Stimulated activated effector memory CD8-positive, alpha-beta T cell treated with anti-CD3 and anti-CD28 coated beads, Interleukin-12 subunit alpha, Interleukin-12 subunit beta, amount 100 ng/mL, for 72 hours (primary cell): ENCODE measurements around the gene DENND1C.

ENCODE experiments used
- ATAC-seq: fragments of 150-1000 bp; cut with Tn5 transposase; 2 replicates; pipeline ENCODE4 v1.10.0; 2021
- DNase-seq, 2 donors: peaks; one replicate each; pipeline ENCODE4 v3.0.0; 2021 to 2022; ENCODE audit warnings: low spot score in 2 of 2
- H3K27ac Mint-ChIP-seq: one replicate; pipeline ENCODE4 v1.8.0; 2022; ENCODE audit warnings: mild to moderate bottlenecking, mixed read lengths
- H3K36me3 Mint-ChIP-seq: one replicate; pipeline ENCODE4 v1.8.0; 2022; ENCODE audit warnings: mild to moderate bottlenecking, mixed read lengths
- H3K4me1 Mint-ChIP-seq: one replicate; pipeline ENCODE4 v1.8.0; 2022; ENCODE audit warnings: mixed read lengths
- H3K4me3 Mint-ChIP-seq: one replicate; pipeline ENCODE4 v1.8.0; 2022; ENCODE audit warnings: mild to moderate bottlenecking, mixed read lengths
- H3K9me3 Mint-ChIP-seq: one replicate; pipeline ENCODE4 v1.8.0; 2022; ENCODE audit warnings: mixed read lengths

The DENND1C gene

DNA sequence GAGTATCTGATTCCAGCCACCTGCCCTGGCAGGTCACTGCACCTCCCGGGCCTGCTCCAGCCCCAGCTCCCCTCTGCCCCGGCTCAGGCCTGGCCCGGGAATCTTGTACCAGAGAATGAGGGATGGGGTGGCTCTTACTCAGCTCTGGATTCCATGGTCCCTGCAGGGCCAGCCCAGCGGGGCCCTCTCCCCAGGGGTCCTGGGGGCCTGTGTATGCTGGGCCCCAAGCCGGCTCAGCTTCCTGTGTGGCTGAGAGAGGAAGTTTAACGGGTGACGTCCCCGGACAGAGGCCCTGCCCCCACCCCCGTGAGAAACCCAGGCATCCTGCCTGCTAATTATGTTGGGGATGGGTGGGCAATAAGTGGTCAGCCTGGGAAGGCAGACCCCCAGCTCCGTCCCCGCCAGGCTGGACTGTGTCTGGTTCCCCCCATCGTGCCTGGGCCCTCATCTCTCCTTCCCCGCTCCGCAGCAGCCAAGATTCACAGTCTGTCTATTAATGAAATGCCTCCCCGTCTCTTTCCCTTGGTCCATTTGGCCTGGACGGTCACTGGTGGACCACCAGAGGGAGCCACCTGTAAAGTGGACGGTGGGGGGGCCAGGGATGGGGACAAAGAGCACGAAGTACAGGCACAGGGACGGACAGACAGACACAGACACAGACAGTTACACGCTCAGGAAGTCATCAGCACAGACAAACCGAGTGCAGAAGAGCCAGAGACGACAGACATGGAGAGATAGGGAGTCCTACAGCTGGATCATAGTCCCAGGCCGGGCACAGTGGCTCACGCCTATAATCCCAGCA, at the start of gene DENND1C:
Gene DENND1C (minus strand): TSS at position 247 of the 802 bp plus-strand sequence. CDS start 92 bp downstream, at position 155.
- DNase-seq, result peak; percentile 58 to 85
- Mint-ChIP-seq H3K27ac (peak within 1 kb of the TSS; percentile 98), H3K4me1 (peaks cover 41% of the 10 kb centered on the region), H3K9me3 (no peaks in the 10 kb centered on the region), H3K4me3 (peak within 1 kb of the TSS; percentile 79), H3K36me3 (peaks cover 17% of the 10 kb centered on the region)
- ATAC-seq, result peak; percentile 90

GRCh38 chr19:6530386-6531162, 49.0 kb upstream of the DENND1C start, which contains the start of gene TNFSF9:
TSS of gene TNFSF9 (plus strand) at chr19:6531026. CDS start at chr19:6531037, 11 bp downstream.
- peak; percentile 90 to 94 for DNase-seq
- Mint-ChIP-seq H3K36me3 (peaks cover 48% of the 10 kb centered on the region), H3K4me3 (peak within 1 kb of the TSS; percentile 79), H3K27ac (peak within 1 kb of the TSS; percentile 84), H3K9me3 (no peaks in the 10 kb centered on the region), H3K4me1 (peaks cover 52% of the 10 kb centered on the region)
- peak; percentile 80 for ATAC-seq

DNA sequence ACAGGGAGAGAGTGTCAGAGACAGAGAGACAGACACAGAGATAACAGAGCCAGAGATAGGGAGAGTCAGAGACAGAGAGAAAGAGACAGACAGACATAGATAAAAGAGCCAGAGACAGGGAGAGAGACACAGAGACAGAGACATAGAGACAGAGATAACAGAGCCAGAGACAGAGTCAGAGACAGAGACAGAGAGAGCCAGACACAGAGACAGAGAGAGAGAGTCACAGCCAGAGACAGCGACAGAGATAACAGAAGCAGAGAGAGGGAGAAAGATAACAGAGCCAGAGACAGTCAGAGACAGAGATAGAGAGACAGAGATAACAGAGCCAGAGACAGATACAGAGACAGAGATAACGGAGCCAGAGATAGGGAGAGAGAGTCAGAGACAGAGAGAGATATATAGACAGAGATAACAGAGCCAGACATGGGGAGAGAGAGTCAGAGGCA, 48.4 kb upstream of the DENND1C start:
- Mint-ChIP-seq H3K9me3 (no peaks in the 10 kb centered on the region), H3K4me3 (peak overlapping the region; percentile 79), H3K36me3 (peaks cover 42% of the 10 kb centered on the region), H3K27ac (peak overlapping the region; percentile 84), H3K4me1 (peaks cover 49% of the 10 kb centered on the region)
- DNase-seq, result no peak
- ATAC-seq, result no peak

GRCh38 chr19:6529351-6529750, 47.8 kb upstream of the DENND1C start:
- peak overlapping the region; percentile 84 for H3K27ac Mint-ChIP-seq
- H3K4me3 Mint-ChIP-seq, result peak overlapping the region; percentile 79

DNA sequence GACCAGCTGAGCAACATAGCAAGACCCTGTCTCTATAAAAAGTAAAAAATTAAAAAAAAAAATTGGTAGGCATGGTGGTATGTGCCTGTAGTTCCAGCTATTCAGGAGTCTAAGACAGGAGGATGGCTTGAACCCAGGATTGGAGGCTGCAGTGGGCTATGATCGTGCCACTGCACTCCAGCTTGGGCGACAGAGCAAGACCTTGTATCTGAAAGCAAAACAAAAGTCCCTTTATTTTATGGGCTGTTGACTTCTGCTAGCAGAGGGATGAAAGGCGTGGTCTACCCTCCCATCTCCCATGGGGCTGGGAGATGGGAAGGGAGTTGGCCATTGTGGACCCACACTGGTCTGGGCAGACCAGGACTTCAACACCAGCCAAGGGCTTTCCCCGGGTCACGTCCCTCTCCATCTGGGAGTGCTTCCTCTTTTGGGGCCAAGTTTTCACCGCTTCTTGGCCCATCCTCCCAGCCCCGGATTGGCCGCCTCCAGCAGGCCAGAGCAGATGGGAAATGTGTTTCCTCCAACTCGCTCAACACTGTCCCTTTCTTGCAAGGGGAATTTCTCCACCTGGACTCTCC, 47.0 kb upstream of the DENND1C start:
- no peaks in the 10 kb centered on the region for H3K9me3 Mint-ChIP-seq
- peaks cover 39% of the 10 kb centered on the region for H3K4me1 Mint-ChIP-seq
- peaks cover 29% of the 10 kb centered on the region for H3K36me3 Mint-ChIP-seq
- DNase-seq (no peak), ATAC-seq (no peak)
- H3K4me3 Mint-ChIP-seq, result no peak overlapping the region
- no peak overlapping the region for H3K27ac Mint-ChIP-seq

More at GRCh38 chr19:6529351-6529750, 47.8 kb upstream of the DENND1C start:
- DNase-seq, result no peak
- peaks cover 36% of the 10 kb centered on the region for H3K36me3 Mint-ChIP-seq
- H3K9me3 Mint-ChIP-seq, result no peaks in the 10 kb centered on the region
- H3K4me1 Mint-ChIP-seq, result peaks cover 46% of the 10 kb centered on the region
- ATAC-seq, result no peak

- Mint-ChIP-seq H3K27ac (no peak overlapping the region), H3K4me3 (no peak overlapping the region), H3K9me3 (no peaks in the 10 kb centered on the region), H3K4me1 (peaks cover 38% of the 10 kb centered on the region), H3K36me3 (peaks cover 26% of the 10 kb centered on the region)
- DNase-seq (no peak), ATAC-seq (peak; percentile 29)
These were observed 46.4 kb upstream of the DENND1C start for GRCh38 chr19:6527893-6528543.

DNA sequence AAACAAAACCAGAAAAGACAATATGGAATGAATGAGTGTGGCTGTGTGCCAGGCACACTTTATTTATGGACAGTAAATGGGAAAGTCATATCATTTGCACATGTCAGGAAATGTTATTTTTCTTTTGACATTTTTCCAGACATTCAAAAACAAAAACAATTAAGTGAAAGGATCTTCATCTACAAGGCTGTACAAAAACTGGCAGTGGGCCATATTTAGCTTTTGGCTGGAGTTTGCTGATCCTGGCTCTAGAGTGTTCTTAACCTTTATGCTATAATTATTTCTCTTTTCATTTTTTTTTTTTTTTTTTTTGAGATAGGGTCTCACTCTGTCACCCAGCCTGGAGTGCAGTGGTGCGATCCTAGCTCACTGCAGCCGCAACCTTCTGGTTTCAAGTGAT, 42.7 kb upstream of the DENND1C start:
- Mint-ChIP-seq H3K36me3 (peaks cover 15% of the 10 kb centered on the region), H3K4me3 (no peak overlapping the region), H3K4me1 (peaks cover 26% of the 10 kb centered on the region), H3K9me3 (no peaks in the 10 kb centered on the region), H3K27ac (no peak overlapping the region)
- no peak for DNase-seq
- ATAC-seq, result no peak

GRCh38 chr19:6522712-6523111, 41.1 kb upstream of the DENND1C start:
- Mint-ChIP-seq H3K9me3 (no peaks in the 10 kb centered on the region), H3K36me3 (peaks cover 24% of the 10 kb centered on the region), H3K4me1 (peaks cover 38% of the 10 kb centered on the region), H3K4me3 (peak overlapping the region; percentile 20), H3K27ac (peak overlapping the region; percentile 81)
- DNase-seq, result no peak
- ATAC-seq, result peak; percentile 4

GRCh38 chr19:6521718-6522646, 40.4 kb upstream of the DENND1C start:
- H3K4me3 Mint-ChIP-seq, result peak overlapping the region; percentile 20
- H3K27ac Mint-ChIP-seq, result peak overlapping the region; percentile 81
- DNase-seq, result peak; percentile 70 to 89
- peaks cover 32% of the 10 kb centered on the region for H3K36me3 Mint-ChIP-seq
- ATAC-seq, result peak; percentile 91
- peaks cover 45% of the 10 kb centered on the region for H3K4me1 Mint-ChIP-seq
- no peaks in the 10 kb centered on the region for H3K9me3 Mint-ChIP-seq

DNA sequence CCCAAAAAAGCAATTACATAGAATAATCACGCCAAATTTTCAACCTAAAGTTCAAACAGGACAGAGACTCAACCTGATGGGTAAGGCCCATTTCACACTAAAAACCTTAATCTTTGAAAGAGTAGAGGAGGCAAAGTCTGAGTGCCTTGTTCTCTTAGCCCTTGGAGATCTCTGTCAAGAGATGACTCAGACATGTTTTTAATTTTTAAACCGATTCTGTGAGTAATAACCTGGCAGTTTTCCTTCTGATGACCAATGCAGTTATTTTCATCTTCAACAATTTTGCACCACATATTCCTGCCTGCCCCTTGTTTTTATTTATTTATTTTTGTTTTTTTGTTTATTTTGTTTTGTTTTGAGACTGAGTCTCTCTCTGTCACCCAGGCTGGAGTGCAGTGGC, 37.7 kb upstream of the DENND1C start:
- peak overlapping the region; percentile 85 for H3K4me3 Mint-ChIP-seq

GRCh38 chr19:6518145-6518911, 36.7 kb upstream of the DENND1C start:
- H3K9me3 Mint-ChIP-seq, result no peaks in the 10 kb centered on the region
- H3K36me3 Mint-ChIP-seq, result peaks cover 32% of the 10 kb centered on the region
- peak overlapping the region; percentile 84 for H3K27ac Mint-ChIP-seq
- DNase-seq, result peak in 1 of 2 donors; percentile 76
- H3K4me1 Mint-ChIP-seq, result peaks cover 66% of the 10 kb centered on the region
- H3K4me3 Mint-ChIP-seq, result peak overlapping the region; percentile 85
- peak; percentile 5 for ATAC-seq

More for the DNA sequence above, 37.7 kb upstream of the DENND1C start:
- Mint-ChIP-seq H3K36me3 (peaks cover 32% of the 10 kb centered on the region), H3K4me1 (peaks cover 66% of the 10 kb centered on the region), H3K27ac (peak overlapping the region; percentile 33), H3K9me3 (no peaks in the 10 kb centered on the region)
- ATAC-seq, result peak; percentile 43
- no peak for DNase-seq

DNA sequence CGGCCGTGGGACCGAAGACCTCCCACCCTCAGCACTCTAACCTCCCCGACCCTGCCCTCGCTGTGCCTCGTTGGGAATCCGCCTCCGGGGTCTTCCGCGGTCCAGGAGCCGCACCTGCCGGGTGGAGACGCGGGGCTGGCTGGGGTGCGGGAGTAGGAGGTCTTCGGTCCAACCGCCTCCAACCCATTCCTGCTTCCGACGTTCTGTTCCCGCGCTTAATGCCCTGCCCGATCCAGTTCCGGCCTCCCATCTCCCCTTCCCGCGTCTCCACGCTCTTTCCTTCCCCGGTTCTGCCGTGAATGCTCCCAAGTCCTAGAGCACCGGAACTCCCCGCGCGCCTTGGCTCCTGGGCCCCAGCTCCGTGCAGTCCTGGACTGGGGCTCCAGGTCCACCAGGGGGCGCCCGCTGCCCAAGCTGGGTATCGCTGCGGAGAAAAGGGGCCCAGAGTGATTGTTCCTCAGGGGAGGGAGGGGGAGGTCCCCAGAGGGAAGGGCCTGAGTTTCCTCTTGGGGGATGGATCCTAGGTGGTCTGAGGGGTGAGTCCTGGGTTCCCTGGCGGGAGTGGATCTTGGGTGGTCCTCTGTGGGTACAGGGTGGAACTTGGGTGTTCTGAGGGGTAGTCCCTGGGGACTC, 35.2 kb upstream of the DENND1C start:
- Mint-ChIP-seq H3K27ac (peak overlapping the region; percentile 84), H3K9me3 (no peaks in the 10 kb centered on the region), H3K4me3 (peak overlapping the region; percentile 85), H3K4me1 (peaks cover 54% of the 10 kb centered on the region), H3K36me3 (peaks cover 19% of the 10 kb centered on the region)
- ATAC-seq (peak; percentile 87), DNase-seq (peak; percentile 96 to 97)
